Erythroblast (primary cell): ENCODE data around the gene GALNT15.

Experiments used
- DNase-seq, 2 experiments: peaks; one replicate each; lab custom pipeline; 2025; lab: John Stamatoyannopoulos, UW
- GATA1 ChIP-seq: IDR thresholded peaks from 2 replicates; pipeline ENCODE4 v1.6.1; 2011; ENCODE audit warnings: low read depth, mild to moderate bottlenecking, control low read depth, low read length, moderate library complexity
- POLR2A ChIP-seq: IDR thresholded peaks from 2 replicates; pipeline ENCODE4 v1.6.1; 2011; ENCODE audit warnings: mild to moderate bottlenecking, low read length

GALNT15 gene

DNA sequence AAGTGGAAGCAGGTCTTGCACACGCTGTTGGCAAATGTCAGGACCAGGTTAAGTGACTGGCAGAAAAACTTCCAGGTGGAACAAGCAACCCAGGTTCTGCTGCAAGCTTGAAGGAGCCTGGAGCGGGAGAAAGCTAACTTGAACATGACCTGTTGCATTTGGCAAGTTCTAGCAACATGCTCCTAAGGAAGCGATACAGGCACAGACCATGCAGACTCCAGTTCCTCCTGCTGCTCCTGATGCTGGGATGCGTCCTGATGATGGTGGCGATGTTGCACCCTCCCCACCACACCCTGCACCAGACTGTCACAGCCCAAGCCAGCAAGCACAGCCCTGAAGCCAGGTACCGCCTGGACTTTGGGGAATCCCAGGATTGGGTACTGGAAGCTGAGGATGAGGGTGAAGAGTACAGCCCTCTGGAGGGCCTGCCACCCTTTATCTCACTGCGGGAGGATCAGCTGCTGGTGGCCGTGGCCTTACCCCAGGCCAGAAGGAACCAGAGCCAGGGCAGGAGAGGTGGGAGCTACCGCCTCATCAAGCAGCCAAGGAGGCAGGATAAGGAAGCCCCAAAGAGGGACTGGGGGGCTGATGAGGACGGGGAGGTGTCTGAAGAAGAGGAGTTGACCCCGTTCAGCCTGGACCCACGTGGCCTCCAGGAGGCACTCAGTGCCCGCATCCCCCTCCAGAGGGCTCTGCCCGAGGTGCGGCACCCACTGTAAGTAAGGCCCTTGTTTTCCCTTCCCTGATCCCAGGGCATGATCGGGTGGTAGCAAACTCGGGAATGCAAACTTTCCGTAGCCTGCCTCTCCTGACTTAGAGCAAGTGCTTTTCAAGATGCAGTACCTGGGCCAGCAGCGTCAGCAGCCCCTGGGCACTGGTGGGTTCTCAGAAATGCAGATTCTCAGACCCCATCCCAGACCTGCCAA lies 759 bp downstream of the GALNT15 start:
- TF ChIP-seq GATA1: no peak
- no peak for TF ChIP-seq POLR2A
- no peak for DNase-seq

DNA sequence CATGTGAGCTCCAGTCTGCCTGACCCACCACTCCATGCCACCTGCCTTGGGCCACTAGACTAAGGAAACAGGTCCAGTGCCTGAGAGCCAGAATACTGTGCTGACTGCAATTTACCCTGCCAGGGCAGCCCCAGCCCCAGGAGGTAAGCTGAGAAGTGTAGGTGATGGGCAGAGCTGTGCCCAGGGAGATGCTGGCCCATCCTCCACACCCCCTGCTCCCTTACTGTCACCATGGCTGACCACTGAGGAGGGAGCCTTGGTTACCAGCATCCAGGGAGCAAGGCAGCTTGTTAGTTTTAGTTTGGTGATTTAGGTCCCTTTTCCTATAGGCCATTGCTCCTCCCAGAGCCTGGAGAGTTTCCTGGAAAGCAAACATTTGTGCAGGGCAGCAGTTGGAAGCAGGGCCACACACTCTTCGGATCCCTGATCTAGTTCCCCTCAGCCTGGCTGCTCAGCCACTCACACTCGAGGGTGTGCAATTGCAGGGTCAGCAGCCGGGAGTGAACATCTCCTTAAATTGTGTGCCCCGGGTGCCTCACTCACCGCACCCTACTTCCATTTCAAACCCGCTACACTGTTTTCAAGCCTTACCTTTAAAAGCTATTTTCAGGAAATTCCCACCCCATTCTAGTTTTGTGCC lies 2.0 kb downstream of the GALNT15 start:
- DNase-seq: no peak
- TF ChIP-seq GATA1: no peak
- TF ChIP-seq POLR2A: no peak

DNA sequence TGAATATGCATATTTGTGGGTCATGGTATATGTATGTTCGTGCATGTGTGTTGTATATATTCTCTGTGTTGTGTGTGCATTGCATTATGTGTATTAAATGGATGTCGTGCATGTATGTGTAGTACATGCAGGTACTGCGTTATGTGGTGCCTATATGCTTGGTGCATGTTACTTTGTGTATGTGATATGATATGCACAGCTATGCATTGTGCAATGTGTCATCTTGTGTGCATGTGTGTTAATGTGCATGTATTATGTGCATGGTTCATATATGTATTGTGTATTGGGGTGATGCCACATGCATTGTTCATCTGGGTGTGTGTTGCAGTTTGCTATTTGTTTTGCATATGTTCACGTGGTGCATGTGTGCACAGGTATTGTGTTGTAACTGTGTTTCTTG lies 2.9 kb downstream of the GALNT15 start:
- no peak for TF ChIP-seq POLR2A
- no peak for TF ChIP-seq GATA1
- no peak for DNase-seq

DNA sequence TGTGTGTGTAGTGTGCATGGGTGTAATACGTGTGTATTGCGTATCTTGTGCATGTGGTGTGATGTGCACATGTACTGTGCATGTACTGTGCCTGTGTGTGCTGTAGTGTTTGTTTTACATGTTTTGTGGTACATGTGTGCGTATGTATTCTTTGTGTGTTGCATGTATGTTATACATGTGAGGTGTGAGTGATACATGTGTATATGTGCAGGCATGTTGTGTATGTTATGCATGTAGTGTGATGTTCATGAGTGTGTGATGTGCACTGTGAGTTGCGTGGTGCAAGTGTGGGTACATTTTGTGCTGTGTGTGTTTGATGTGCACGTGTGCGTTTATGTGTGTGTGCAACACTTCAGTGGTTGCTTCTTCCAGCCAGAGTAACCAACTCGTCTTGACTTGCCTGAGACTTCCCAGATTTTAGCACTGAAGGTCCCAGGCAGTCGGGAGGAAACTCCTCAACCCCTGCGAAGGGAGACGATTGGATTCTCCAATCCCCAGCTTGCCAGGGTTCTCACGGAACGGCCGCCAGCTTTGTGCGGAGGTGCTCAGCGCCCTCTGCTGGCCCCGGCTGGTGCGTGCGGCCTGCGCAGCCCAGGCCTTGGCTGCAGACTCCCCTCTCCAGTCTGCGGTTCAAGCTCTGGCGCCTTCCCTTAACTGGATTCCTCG lies 3.6 kb downstream of the GALNT15 start:
- no peak for TF ChIP-seq GATA1
- TF ChIP-seq POLR2A: no peak
- DNase-seq: no peak

- no peak for DNase-seq
- TF ChIP-seq GATA1 (no peak), POLR2A (no peak)
Measured at GRCh38 chr3:16178628-16178988, 4.1 kb downstream of the GALNT15 start.

DNA sequence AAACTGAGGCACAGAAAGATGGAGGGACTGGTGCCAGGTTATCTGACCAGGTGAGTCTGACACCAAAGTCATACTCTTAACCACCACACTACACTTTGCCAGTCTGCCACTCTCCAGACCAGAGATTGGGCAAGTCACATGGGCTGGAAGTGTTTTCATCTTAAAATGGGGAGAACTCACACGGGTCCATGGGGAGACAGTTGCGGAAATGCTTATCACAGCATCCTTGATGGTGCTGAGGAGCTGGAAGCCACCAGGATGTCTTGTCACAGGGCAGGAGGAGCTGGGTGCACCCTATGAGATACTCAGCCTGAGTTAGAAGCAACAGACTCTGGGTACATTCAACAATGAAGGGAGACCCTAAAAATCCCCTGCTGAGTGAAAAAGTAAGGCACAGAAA lies 4.8 kb downstream of the GALNT15 start:
- TF ChIP-seq POLR2A: no peak
- TF ChIP-seq GATA1: no peak

DNA sequence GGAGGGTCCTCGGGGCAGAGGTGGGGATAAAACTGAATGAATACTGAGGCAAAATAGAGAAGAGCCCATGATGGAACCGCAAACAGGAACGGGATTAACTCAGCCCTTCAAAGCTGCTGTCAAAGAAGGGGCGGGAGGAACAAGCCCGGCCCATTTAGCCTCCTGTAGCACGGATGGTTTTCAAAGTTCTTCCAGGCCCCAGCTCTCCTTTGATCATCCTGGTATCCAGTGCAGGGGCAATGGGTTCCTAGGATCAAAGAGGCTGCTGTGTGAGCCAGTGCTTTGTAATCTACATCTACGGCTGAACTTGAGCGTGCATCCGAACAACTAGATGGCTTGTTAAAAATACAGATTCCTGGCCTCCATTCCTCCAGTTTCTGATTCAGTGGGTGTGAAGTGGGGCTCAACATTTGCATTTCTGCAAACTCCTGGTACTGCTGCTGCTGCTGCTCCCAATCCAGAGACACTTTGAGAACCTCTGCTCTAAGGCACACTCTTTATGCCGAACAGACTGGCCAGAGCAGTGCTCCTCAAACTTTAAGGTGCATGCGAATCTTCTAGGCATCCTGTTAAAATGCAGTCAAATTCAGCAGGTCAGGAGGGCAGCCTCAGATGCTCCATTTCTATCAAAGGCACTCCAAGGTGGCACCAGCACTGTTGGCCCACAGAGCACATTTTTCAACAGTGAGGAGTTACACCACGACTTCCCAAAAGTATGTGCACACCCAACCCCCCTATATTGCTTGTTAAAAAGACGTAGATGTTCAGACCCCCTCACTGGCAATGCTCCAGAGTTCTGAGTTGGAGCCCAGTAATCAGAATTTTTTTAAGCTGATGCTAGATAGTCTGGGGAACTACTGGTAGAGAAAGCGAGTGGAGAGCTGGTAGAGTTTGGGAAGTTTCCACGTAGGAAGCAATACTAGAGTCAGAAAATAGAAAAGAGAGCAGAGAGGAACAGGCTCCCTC lies 5.6 kb downstream of the GALNT15 start:
- DNase-seq: no peak
- TF ChIP-seq POLR2A: no peak

More for the DNA sequence above, 4.8 kb downstream of the GALNT15 start:
- DNase-seq: no peak

- no peak for DNase-seq
- TF ChIP-seq GATA1 (no peak), POLR2A (no peak)
Measured at GRCh38 chr3:16180737-16181134, 6.3 kb downstream of the GALNT15 start.

DNA sequence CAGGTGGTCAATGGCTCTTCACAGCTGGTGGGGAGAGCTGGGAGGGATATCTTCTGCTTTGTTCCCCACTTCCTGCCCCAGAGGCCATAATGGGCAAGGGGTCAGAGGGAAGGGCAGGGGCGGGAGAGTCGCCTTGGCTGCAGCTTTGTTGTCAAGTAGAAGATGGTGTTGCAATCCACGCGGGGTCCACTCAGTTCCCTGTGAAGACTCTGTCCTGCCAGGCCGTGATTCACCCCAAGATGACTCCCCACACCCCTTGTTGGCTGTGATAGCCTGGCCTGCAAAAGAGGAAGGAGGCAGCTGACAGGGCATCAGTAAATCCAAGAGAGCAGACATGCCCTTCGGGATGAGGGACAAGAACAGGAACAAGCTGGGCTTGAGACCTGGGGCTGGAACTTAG lies 6.9 kb downstream of the GALNT15 start:
- no peak for DNase-seq

GRCh38 chr3:16182183-16182582 lies 7.7 kb downstream of the GALNT15 start:
- TF ChIP-seq POLR2A: no peak
- no peak for TF ChIP-seq GATA1
- DNase-seq: no peak

More for the DNA sequence above, 6.9 kb downstream of the GALNT15 start:
- TF ChIP-seq GATA1 (no peak), POLR2A (no peak)

DNA sequence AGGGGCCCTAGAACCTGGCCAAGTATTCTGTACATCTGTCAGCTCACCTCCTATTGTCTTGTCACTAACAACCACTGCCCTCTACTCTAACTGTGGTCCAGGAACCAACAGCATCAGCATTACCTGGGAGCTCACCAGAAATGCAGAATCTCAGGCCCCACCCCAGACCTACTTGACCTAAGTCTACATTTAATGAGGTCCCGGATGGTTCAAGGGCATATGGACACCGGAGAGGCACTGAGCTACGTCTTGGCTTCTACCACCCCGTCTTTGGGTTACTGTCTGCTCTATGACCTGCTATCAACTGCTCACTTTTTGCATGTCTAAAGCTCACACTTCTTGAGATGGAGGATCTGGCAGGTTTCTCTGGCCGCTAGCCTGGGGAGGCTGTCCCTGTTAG lies 8.1 kb downstream of the GALNT15 start:
- TF ChIP-seq GATA1 (no peak), POLR2A (no peak)
- DNase-seq: no peak

GRCh38 chr3:16183082-16183481 lies 8.6 kb downstream of the GALNT15 start:
- DNase-seq: no peak
- no peak for TF ChIP-seq POLR2A
- TF ChIP-seq GATA1: no peak
